GM12891 (cell line): ENCODE data around the gene ZFYVE1.

ENCODE experiments used
- POLR2A ChIP-seq: IDR thresholded peaks from 2 replicates; pipeline ENCODE4 v1.6.1; 2011; ENCODE audit warnings: low read depth, low read length, control low read depth
- POLR2AphosphoS5 ChIP-seq: IDR thresholded peaks from 2 replicates; pipeline ENCODE4 v1.6.1; 2011; ENCODE audit warnings: low read depth, low read length, control low read depth
- POU2F2 ChIP-seq: IDR thresholded peaks from 2 replicates; pipeline ENCODE4 v1.6.1; 2011; ENCODE audit warnings: low read depth, mild to moderate bottlenecking, control low read depth, low read length, moderate library complexity
- SPI1 ChIP-seq: IDR thresholded peaks from 2 replicates; pipeline ENCODE4 v1.6.1; 2011; ENCODE audit warnings: low read depth, low read length, control low read depth
- TAF1 ChIP-seq: IDR thresholded peaks from 2 replicates; pipeline ENCODE4 v1.6.1; 2011; ENCODE audit warnings: low read depth, low read length, control low read depth

DNA sequence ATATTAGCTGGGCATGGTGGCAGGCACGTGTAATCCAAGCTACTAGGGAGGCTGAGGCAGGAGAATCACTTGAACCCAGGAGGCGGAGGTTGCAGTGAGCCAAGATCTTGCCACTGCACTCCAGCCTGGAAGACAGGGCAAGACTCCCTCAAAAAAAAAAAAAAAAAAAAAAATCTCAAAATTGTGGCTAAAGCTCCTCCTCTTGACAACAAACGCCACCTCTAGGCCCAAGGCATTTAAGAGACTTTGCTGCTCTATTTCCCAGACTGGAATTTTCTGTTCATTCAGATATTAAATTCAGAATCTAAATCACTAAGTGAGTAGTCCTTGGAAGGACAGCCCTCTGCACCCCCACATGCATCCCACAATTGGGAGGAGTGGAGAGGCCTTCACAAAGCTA, 1.4 kb downstream of the ZFYVE1 start:
- no peak for TF ChIP-seq POLR2A
- TF ChIP-seq POLR2AphosphoS5, result no peak
- TF ChIP-seq POU2F2, result no peak
- TF ChIP-seq SPI1, result no peak
- TF ChIP-seq TAF1, result no peak
